Dedifferentiated amniotic fluid mesenchymal stem cell (primary cell): Measurements from ENCODE around the gene CD68.
"Not testable (repeated sequence)": the region's sequence is repeated elsewhere in the genome, so short reads cannot be mapped to it uniquely, and the experiment has no call there.

Source experiments
- DNase-seq: peaks from one replicate; pipeline ENCODE4 v3.0.0-alpha.2; 2016; ENCODE audit errors: extremely low spot score

The CD68 gene

GRCh38 chr17:7580604-7581575 is 1.5 kb downstream of the CD68 start:
- no peak for DNase-seq

GRCh38 chr17:7582396-7583252 is 3.2 kb downstream of the CD68 start:
- DNase-seq = no peak

- peak; percentile 96 for DNase-seq
These were observed 4.0 kb downstream of the CD68 start, which contains the start of gene MPDU1 for GRCh38 chr17:7583253-7584109. Gene MPDU1, plus strand, starts transcription at chr17:7583852. Its CDS starts 11 bp downstream, at chr17:7583863.

GRCh38 chr17:7586673-7587419 is 7.4 kb downstream of the CD68 start:
- no peak for DNase-seq

GRCh38 chr17:7587420-7588151 is 8.1 kb downstream of the CD68 start:
- peak; percentile 79 for DNase-seq

- DNase-seq = no peak
These were observed 9.2 kb downstream of the CD68 start for GRCh38 chr17:7588553-7589203.

GRCh38 chr17:7589204-7589868 is 9.9 kb downstream of the CD68 start:
- peak; percentile 65 for DNase-seq

GRCh38 chr17:7589891-7590691 is 10.7 kb downstream of the CD68 start, which contains the start of gene SOX15:
Gene SOX15, minus strand, starts transcription at chr17:7590094. Its CDS starts 418 bp downstream, at chr17:7589676.
- DNase-seq = peak; percentile 13

- peak; percentile 57 for DNase-seq
These were observed 11.3 kb downstream of the CD68 start for GRCh38 chr17:7590743-7591142.

- DNase-seq = no peak
These were observed 12.2 kb downstream of the CD68 start for GRCh38 chr17:7591596-7591995.

GRCh38 chr17:7592422-7593021 is 13.1 kb downstream of the CD68 start:
- DNase-seq = no peak

GRCh38 chr17:7593296-7593695 is 13.9 kb downstream of the CD68 start:
- no peak for DNase-seq

- DNase-seq = not testable (repeated sequence)
These were observed 18.1 kb downstream of the CD68 start for GRCh38 chr17:7597561-7597960.

GRCh38 chr17:7606280-7606679 is 26.8 kb downstream of the CD68 start:
- DNase-seq = peak; percentile 14

- no peak for DNase-seq
These were observed 31.2 kb downstream of the CD68 start for GRCh38 chr17:7610641-7611040.

GRCh38 chr17:7611635-7612293 is 32.3 kb downstream of the CD68 start:
- DNase-seq = peak; percentile 14

GRCh38 chr17:7612294-7612640 is 32.8 kb downstream of the CD68 start:
- DNase-seq = peak; percentile 31
